Measurements from ENCODE around the gene NUP85.

NUP85 gene

GRCh38 chr17:75232786-75233185 is 27.3 kb downstream of the NUP85 start:
- Histone ChIP-seq H3K36me3 (peaks cover 52 to 99% (median 91%) of the 10 kb centered on the region in 3 donors), H3K27ac (no peak overlapping the region)
- no peak for DNase-seq

DNA sequence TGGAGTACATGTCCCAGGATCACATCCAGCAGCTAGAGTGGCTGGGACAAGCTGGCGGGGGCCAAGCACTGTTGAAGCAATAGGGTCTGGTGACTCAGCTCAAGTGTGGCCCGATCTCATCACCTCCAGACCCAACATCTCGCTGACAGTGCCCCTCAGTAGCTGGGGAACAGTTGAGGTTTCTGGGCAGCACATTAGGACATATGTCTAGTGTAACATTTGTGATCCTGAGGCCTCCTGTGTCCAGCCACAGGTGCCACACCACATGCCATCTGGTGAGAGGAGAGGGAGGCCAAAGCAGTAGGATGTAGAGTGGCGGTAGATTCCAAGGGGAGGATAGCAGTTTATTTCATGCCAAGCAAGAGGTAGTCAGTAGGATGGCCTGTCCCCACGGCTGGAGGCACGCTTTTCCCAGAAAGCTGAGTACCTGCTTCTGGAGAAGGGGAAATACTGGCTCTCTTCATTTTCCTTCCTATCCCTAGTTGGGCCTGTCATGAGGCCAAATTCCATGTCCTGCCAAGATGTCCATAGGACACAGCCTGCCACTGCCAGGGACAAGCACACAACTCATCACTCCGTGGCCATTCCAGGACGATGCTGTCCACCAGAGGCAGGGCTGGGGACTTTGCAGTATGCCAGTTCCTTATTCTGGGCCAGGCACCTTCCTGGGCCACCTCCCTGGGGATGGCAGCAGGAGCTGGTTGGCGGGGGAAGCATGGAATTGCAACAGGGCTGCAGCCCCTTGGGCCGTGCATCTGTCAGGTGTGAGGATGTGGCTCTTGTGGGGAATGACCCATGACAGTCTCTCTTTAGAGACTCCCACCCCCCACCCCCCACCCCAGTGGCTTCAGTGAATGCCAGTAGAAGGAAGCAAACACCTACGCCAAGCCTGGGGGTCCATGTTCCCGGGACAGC is 31.9 kb downstream of the NUP85 start:
- H3K27ac ChIP-seq = no peak overlapping the region
- H3K36me3 ChIP-seq = peaks cover 79 to 100% (median 95%) of the 10 kb centered on the region in 3 donors
- H3K9me3 ChIP-seq = no peaks in the 10 kb centered on the region
- no peaks in the 10 kb centered on the region for H3K4me1 ChIP-seq
- H3K4me3 ChIP-seq = no peak overlapping the region
- TF ChIP-seq CTCF (IDR thresholded peaks at IDR 0.05) = no peak
- H3K27me3 ChIP-seq = no peaks in the 10 kb centered on the region
- intact Hi-C loops (cut with DNase I; ENCODE audit: low total_unique reads) = no loop called here
- DNase-seq = no peak

More at GRCh38 chr17:75232786-75233185, 27.3 kb downstream of the NUP85 start:
- TF ChIP-seq CTCF (IDR thresholded peaks at IDR 0.05) = no peak
- Histone ChIP-seq H3K4me3 (no peak overlapping the region), H3K27me3 (no peaks in the 10 kb centered on the region), H3K4me1 (no peaks in the 10 kb centered on the region), H3K9me3 (no peaks in the 10 kb centered on the region)
- intact Hi-C loops (cut with DNase I; ENCODE audit: low total_unique reads) = no loop called here

GRCh38 chr17:75238020-75238580 is 32.6 kb downstream of the NUP85 start:
- Histone ChIP-seq H3K4me1 (no peaks in the 10 kb centered on the region), H3K4me3 (no peak overlapping the region), H3K9me3 (no peaks in the 10 kb centered on the region), H3K27me3 (no peaks in the 10 kb centered on the region), H3K27ac (no peak overlapping the region), H3K36me3 (peaks cover 79 to 100% (median 95%) of the 10 kb centered on the region in 3 donors)
- intact Hi-C loops (cut with DNase I; ENCODE audit: low total_unique reads) = no loop called here
- TF ChIP-seq CTCF (IDR thresholded peaks at IDR 0.05) = no peak
- no peak for DNase-seq

DNA sequence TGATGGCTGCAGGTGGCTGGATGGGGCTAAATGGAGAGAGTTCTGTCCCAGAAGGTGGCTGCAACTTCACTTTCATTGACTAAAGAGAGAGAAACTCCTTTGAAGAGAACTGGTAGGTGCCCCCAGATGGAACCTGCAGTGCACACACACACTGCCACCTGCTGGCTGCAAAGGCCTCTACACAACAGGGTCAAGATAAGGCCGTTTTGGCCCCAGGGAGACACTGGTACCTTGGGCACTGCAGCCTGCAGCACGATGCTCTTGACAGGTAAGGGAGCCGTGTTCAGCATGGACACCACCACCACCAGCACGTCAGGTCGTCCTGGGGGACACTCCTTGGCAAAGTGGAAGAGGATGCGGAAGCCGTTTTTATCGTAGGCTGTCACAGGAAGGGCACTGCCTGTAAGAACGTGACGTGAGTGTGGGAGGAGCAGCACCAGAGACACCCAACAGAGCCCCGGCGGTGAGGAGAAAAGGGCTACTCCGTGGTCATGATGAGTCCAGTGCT is 33.3 kb downstream of the NUP85 start:
- H3K36me3 ChIP-seq = peaks cover 84 to 100% (median 98%) of the 10 kb centered on the region in 3 donors
- peak; percentile 71 to 76 for TF ChIP-seq CTCF (IDR thresholded peaks at IDR 0.05)
- H3K4me3 ChIP-seq = no peak overlapping the region

GRCh38 chr17:75239214-75239613 is 33.7 kb downstream of the NUP85 start:
- H3K9me3 ChIP-seq = no peaks in the 10 kb centered on the region
- no peak overlapping the region for H3K4me3 ChIP-seq
- intact Hi-C loops (cut with DNase I; ENCODE audit: low total_unique reads) = no loop called here
- DNase-seq = no peak
- no peak for TF ChIP-seq CTCF (IDR thresholded peaks at IDR 0.05)
- H3K36me3 ChIP-seq = peaks cover 85 to 100% (median 96%) of the 10 kb centered on the region in 3 donors
- H3K27me3 ChIP-seq = no peaks in the 10 kb centered on the region
- no peaks in the 10 kb centered on the region for H3K4me1 ChIP-seq
- no peak overlapping the region for H3K27ac ChIP-seq

More for the DNA sequence above, 33.3 kb downstream of the NUP85 start:
- H3K4me1 ChIP-seq = no peaks in the 10 kb centered on the region
- DNase-seq = no peak
- no peaks in the 10 kb centered on the region for H3K27me3 ChIP-seq
- intact Hi-C loops (cut with DNase I; ENCODE audit: low total_unique reads) = no loop called here
- no peaks in the 10 kb centered on the region for H3K9me3 ChIP-seq
- no peak overlapping the region for H3K27ac ChIP-seq
